ENCODE data around the gene SLC38A9.
"Not testable (repeated sequence)": the region's sequence is repeated elsewhere in the genome, so short reads cannot be mapped to it uniquely, and the experiment has no call there.

Gene SLC38A9

GRCh38 chr5:55608595-55609349, 103.4 kb downstream of the SLC38A9 start:
- no peak for DNase-seq

- not testable (repeated sequence) for DNase-seq
Measured at GRCh38 chr5:55607309-55607708, 104.8 kb downstream of the SLC38A9 start.

GRCh38 chr5:55604611-55605067, 107.5 kb downstream of the SLC38A9 start:
- DNase-seq: no peak

DNA sequence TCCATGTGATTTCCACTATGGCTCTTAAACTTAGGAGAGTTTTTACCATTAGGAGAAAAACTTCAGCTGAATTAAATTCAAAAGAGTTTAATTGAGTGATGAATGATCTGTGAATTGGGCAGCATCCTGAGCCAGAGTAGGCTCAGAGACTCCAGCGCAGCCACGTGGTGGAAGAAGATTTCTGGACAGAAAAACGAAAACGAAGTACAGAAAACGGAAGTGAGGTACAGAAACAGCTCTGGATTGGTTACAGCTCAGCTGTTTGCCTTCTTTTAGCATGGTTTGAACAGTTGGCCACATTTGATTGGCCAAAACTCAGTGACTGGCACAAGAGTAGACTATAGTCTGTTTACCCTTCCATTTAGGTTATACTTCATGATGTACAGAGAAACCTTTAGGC, 108.2 kb downstream of the SLC38A9 start:
- DNase-seq: no peak

DNA sequence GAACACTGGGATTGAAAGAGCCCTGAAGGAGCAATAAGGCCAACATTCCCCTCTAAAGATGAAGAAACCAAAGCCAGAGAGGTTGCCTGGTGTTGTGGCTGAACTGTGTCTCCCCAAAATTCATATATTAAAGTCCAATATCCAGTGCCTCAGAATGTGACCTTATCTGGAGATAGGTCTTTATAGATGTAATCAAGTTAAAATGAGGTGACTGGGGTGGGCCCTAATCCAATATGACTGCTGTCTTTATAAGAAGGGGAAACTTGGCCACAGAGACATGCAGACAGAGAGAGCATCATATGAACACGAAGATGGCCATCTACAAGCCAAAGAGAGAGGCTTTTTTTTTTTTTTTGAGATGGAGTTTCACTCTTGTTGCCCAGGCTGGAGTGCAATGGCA, 110.5 kb downstream of the SLC38A9 start:
- no peak for DNase-seq

- no peak for DNase-seq
Measured at GRCh38 chr5:55601204-55601618, 110.9 kb downstream of the SLC38A9 start.

DNA sequence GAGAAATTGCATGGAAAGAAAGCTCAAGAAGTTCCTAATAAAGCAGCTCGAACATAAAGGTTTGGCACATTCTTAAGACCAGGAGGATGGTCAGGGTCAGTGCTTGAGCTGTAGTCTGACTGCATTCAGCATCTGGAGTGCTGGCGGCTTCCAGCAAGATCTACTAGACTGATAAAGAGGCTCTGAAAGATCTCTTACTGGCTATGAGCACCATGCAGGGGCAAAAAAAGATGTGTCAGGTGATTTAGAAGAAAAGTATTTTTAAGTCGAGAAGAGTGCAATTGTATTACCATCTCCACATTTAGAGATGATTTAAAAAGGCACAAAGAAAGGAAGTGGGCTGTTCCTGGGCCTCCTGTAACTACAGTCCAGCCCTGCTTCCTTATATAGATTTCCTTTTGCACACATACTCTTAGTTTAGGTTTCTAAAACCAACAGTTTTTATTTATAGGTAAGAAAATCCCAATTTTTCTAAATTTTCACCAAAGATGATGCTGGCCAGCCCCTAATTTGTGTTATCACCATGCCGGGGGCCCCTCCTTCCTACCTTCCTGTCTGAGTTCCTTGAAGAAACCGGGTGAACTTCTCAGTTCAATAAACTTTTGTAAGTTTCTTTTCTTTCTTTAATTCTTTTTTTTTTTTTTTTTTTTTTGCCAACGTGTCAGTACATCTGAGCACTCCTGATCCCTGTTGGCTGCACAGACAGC, 111.5 kb downstream of the SLC38A9 start:
- DNase-seq: no peak

DNA sequence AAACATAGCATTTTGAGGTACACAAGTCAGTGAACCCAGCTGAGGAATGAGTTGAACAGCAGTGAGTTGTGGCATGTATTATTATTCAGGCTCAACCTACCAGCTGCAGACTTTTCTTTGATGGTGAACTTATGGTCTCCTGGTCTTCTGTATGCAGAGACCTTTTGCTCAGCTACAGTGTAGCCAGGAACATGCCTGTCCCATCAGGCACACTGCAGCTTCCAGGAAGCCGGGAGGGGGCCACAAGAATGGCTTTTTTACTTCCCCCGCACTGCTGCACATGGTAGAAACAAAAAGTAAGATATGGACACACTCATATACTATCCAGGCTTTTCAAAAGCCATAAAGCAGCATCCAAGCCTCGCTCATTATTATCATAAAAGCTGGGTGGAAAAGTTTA, 112.0 kb downstream of the SLC38A9 start:
- DNase-seq: no peak

DNA sequence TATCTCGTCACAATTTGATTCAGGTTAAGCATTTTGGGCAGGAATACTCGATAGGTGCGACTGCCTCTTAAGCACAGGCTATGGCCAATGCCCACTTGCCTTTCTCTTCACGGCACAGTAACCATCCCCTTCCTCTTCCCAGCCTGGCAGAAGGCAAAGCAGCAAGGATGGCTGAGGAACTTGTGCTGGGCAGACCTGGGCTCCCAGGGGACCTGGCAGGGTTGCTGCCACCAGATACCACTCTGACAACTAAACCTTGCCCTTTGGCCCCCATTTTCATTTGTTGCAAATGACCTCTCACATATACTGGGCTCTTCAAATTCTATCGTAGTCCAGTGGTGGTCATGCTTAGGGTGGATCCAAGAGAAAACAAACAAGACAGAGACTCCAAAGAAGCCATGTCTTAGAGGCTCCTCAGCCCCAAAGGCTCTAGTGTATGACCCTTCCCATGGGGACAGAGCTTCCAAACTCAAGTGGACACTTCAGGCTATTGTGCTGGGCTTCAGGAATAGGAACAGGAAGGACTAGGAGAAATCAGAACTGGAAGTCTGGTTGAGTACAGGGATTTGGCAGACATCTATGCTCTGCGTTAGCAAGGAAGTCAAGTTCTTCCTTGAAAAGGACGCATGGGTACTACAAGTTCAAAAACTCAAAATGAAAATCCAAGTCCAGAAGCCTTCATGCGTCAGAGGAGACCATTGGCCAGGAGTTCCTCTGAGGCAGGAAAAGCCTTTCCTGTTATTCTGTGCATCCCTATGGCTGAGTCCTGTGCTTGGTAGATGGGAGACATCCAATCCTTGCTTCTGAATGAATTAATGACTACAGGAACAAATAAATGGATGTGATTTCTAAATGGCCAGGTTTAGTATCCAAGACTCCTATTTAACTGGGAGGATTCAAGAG, 112.7 kb downstream of the SLC38A9 start:
- DNase-seq: no peak

DNA sequence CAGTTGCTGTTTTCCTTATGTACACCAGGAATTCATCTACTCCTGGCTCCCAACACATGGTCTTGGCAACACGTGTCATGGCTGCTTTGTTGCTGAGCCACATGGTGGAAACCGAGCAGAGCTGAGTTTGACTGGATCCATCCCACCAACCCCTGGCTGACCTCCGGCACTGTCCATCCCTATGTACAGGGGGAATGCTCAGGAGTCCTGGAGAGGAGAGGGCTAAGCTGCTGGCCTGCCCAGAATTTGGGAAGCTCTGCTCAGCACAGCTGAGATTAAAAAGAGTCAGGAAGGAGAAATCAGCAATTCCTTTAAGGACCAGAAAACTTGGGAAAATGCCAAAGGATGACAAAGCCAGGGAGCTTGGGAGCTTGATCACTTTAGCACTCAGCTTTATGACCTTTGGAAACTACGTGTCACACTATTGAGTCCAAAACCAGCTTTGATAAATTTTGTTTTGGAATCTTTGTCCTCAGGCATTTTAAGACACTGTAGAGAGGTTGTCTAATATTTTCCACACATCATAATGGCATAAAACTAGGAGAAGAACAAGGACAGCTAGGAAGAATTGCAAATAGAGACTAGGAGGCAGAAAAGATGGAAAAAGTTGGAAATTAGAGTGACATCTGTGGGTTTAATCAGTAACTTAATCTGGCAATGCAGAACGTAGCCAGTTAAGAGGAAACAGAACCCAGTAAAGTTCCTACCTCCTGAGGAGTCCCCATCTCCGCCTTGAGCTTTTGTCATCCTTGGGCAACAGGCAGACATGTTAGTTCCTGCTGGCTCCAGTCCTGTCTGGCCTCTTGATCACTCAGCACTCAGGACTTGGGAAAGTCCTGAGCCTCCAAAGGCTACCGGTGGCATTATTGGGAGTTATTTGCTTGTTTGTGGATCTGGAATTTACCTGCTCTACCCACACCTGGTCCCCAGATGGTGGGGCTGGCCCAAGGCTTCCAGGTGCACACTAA, 114.8 kb downstream of the SLC38A9 start:
- DNase-seq: no peak

DNA sequence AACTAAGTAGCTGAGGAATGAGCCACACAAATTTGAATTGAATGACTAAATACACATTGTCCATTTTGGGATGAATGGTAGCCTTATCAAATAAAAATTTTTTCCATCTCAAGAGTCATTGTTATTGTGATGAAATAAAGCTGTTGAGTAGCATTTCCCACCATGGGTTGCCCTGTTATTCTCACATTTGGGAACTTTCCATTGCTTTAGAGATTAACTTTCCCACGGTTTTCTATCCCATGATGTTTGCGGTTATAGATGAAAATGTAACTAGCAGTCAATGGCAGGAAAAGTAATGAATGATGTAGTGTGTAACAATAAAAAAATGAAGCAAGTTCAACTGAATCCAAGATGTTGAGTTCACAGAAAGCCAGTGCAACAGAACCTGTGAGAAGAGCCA, 117.5 kb downstream of the SLC38A9 start:
- no peak for DNase-seq

- DNase-seq: no peak
Measured at GRCh38 chr5:55593115-55593472, 119.0 kb downstream of the SLC38A9 start.

- no peak for DNase-seq
Measured at GRCh38 chr5:55592388-55593114, 119.6 kb downstream of the SLC38A9 start.

DNA sequence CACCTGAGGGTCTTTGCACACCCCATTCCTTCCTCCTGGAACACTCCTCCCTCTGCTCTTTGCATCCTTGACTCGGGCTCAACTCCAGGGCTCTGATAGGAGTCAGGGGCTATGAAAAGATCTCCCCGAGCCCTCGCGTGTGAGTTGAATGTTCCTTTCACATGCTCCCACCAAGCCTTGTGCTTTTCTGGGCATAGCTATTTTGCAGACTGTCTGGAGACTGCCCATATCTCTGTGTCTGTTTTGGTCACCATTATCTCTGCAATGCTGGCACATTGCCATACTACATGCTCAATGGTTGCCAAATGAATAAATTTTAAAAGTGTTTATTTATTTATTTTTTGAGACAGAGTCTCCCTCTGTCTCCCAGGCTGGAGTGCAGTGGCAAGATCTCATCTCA, 120.4 kb downstream of the SLC38A9 start:
- DNase-seq: no peak

DNA sequence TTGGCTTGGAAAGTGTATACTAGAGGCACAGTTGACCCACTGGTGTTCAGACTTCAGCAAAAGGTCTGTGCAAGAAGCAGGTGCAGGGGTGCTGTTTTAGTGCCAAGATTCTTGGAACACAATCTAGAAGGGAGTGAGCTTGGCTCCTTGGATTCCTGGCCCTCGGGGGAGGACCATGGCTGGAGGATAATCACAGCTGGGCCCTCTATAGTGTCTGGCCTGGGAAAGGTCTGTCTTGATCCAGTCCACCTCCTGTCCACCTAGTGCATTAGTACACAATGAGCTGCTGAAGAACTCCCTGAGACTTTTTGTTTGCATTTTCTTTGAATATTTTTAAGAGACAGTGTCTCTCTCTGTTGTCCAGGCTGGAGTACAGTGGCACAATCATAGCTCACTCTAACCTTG, 126.9 kb downstream of the SLC38A9 start:
- DNase-seq: no peak

GRCh38 chr5:55584398-55585205, 127.5 kb downstream of the SLC38A9 start:
- no peak for DNase-seq

GRCh38 chr5:55583578-55583977, 128.5 kb downstream of the SLC38A9 start:
- DNase-seq: no peak

- DNase-seq: no peak
Measured at GRCh38 chr5:55582256-55582655, 129.9 kb downstream of the SLC38A9 start.

GRCh38 chr5:55580042-55580441, 132.1 kb downstream of the SLC38A9 start:
- DNase-seq: no peak

DNA sequence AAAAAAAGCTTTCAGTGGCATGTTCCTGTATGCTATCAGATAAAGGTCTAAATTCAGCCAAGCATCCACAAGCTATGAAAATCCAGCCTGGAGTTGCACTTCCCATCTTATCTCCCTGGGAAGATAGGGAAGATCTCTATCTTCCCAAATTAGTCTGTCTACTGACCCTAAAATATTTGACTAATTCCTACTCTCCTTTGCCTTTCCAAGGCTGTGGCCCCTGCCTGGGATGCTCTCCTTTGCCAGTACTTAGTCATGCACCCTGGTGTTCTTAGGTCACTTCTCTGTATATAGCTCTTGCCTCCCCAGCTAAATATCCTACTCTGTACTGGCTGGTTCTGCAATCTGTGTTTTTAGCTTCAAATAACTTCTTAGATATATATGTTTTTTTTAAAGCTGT, 133.4 kb downstream of the SLC38A9 start:
- DNase-seq: no peak

All from GOT3 (cell line).